Naive thymus-derived CD4-positive, alpha-beta T cell (primary cell): ENCODE data around the gene NRP1. TPM values are rescaled to one million over a fixed set of nuclear protein-coding genes. Genes with fewer than 3 reads are reported as not detected.

Experiments
- ATAC-seq: fragments of 150-1000 bp; cut with Tn5 transposase; 2 replicates; pipeline ENCODE4 v1.10.0; 2021; ENCODE audit warnings: mild to moderate bottlenecking, moderate library complexity
- CTCF ChIA-PET: fragments of 350-600 bp; sonication (Branson Sonifier 250); formaldehyde crosslinking; loops from one replicate; lab custom pipeline; 2021; ENCODE audit warnings: antibody characterized with exemption; lab: Charles Lee
- POLR2A ChIA-PET: fragments of 350-600 bp; sonication (Branson Sonifier 250); formaldehyde crosslinking; loops from one replicate; lab custom pipeline; 2021; ENCODE audit warnings: antibody characterized with exemption, inconsistent platforms; lab: Charles Lee
- DNase-seq, 9 donors: peaks; one replicate each; pipeline versions ENCODE4 v3.0.0 to v3.0.0-alpha.2; 2020 to 2022; ENCODE audit warnings: mixed read lengths in 1 of 9
- H3K27ac ChIP-seq: one replicate; pipeline ENCODE4 v1.7.0; 2013; ENCODE audit warnings: mild to moderate bottlenecking, low read depth, low read length, moderate library complexity
- H3K27me3 ChIP-seq, 2 donors: one replicate each; pipeline ENCODE4 v1.7.0; 2013; ENCODE audit warnings: low read length in 2 of 2, mild to moderate bottlenecking in 2 of 2, moderate library complexity in 2 of 2; ENCODE audit not compliant: control insufficient read depth in 2 of 2, insufficient read depth in 2 of 2
- H3K36me3 ChIP-seq, 3 experiments: 1 replicate in 2 of 3; 2 replicates in 1 of 3; pipeline ENCODE4 v1.7.0; 2013; ENCODE audit warnings: low read length in 3 of 3, mild to moderate bottlenecking in 3 of 3, moderate library complexity in 1 of 3; ENCODE audit not compliant: insufficient read depth in 3 of 3, control insufficient read depth in 2 of 3
- H3K4me1 ChIP-seq, 2 donors: one replicate each; pipeline ENCODE4 v1.7.0; 2013; ENCODE audit warnings: low read length in 2 of 2, mild to moderate bottlenecking in 2 of 2, moderate library complexity in 1 of 2; ENCODE audit not compliant: control insufficient read depth in 2 of 2, insufficient read depth in 2 of 2
- H3K4me3 ChIP-seq: 2 replicates; pipeline ENCODE4 v1.7.0; 2013; ENCODE audit warnings: mild to moderate bottlenecking, low read length
- H3K9me3 ChIP-seq, 3 experiments: 1 replicate in 2 of 3; 2 replicates in 1 of 3; pipeline ENCODE4 v1.7.0; 2013; ENCODE audit warnings: low read length in 3 of 3; ENCODE audit not compliant: control insufficient read depth in 2 of 3
- H3K27ac Mint-ChIP-seq, 9 donors: one replicate each; pipeline ENCODE4 v1.8.0; 2020 to 2022; ENCODE audit warnings: mixed read lengths in 9 of 9, mild to moderate bottlenecking in 8 of 9, moderate library complexity in 5 of 9, inconsistent platforms in 2 of 9
- H3K27me3 Mint-ChIP-seq, 5 donors: one replicate each; pipeline ENCODE4 v1.8.0; 2021 to 2022; ENCODE audit warnings: mixed read lengths in 5 of 5, mild to moderate bottlenecking in 1 of 5
- H3K36me3 Mint-ChIP-seq, 5 donors: one replicate each; pipeline ENCODE4 v1.8.0; 2020 to 2022; ENCODE audit warnings: mixed read lengths in 5 of 5, mild to moderate bottlenecking in 3 of 5, inconsistent platforms in 1 of 5
- H3K4me1 Mint-ChIP-seq, 7 donors: one replicate each; pipeline ENCODE4 v1.8.0; 2020 to 2022; ENCODE audit warnings: mixed read lengths in 7 of 7, mild to moderate bottlenecking in 3 of 7, inconsistent platforms in 1 of 7
- H3K4me3 Mint-ChIP-seq, 10 donors: one replicate each; pipeline ENCODE4 v1.8.0; 2020 to 2022; ENCODE audit warnings: mild to moderate bottlenecking in 10 of 10, mixed read lengths in 10 of 10, moderate library complexity in 6 of 10, inconsistent platforms in 2 of 10
- H3K9me3 Mint-ChIP-seq, 11 donors: one replicate each; pipeline ENCODE4 v1.8.0; 2020 to 2022; ENCODE audit warnings: mixed read lengths in 11 of 11, mild to moderate bottlenecking in 4 of 11, inconsistent platforms in 1 of 11, moderate library complexity in 1 of 11
- intact Hi-C, 2 donors: fragments of 100-400 bp; cut with micrococcal nuclease; formaldehyde crosslinking; loops; one replicate each; pipeline ENCODE4 v1.15.1; 2023
- polyA plus RNA-seq, 2 donors: library from polyadenylated mRNA; unstranded; fragments of 300-500 nt; fragmentation: Illumina TruSeq; gene quantifications; one replicate each; pipeline ENCODE4 v1.2.3, GENCODE V29; 2021
- total RNA-seq, 6 experiments: library from RNA in 5 of 6; stranded (reverse) in 5 of 6; gene quantifications; 1 replicate in 5 of 6; 2 replicates in 1 of 6; pipeline ENCODE4 v1.2.3 and lab custom pipeline; 2021 to 2026

NRP1 gene
- total and polyA plus RNA-seq, 7 experiments from 2014 or later: 0.72 to 4.6 (median 1.6) TPM; not detected in 2

DNA sequence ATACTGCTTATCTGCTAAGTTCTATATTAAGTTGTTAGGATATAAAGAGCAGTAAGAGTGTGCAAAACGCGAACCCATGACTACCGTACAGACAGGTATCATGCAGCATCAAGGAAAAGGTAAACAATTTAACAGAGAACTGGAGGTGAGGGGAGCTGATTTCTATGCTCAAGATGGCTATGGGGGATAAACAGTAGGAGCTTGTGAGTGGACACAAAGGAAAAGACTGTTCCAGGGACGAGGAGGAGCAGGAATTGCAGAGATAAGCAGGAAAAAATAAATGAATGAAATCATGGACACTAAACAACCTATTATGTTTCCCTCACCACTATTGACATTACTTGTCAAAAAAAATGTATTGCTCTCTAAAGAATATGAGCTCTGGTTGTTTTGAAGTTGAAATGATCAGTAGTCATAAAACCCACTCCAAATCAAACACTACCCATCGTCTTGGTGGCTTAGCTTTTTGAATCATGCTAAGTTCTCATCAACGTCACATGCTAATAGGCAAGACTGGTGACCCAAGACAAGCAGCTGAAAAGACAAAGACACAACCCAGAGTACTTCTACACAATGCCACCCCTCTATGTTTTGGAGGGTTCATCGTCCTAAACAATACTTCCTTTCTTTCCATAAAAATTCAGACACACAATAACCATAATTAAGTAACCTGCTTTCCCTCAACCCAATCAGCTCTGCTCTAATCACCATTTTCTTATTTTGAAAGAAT, 102.7 kb downstream of the NRP1 start:
- Mint-ChIP-seq H3K9me3 (no peaks in the 10 kb centered on the region), H3K27ac (peak overlapping the region in 1 of 9 donors; percentile 8), H3K4me1 (no peaks in the 10 kb centered on the region), H3K27me3 (peaks cover 0 to 28% (median 0%) of the 10 kb centered on the region in 5 donors), H3K4me3 (no peak overlapping the region), H3K36me3 (peaks cover 0 to 2% (median 0%) of the 10 kb centered on the region in 5 donors)
- DNase-seq (no peak), ATAC-seq (no peak)
- ChIA-PET CTCF (no interaction called here), POLR2A (no interaction called here)
- H3K4me3 ChIP-seq: no peak overlapping the region
- no peaks in the 10 kb centered on the region for H3K27me3 ChIP-seq
- H3K36me3 ChIP-seq: no peaks in the 10 kb centered on the region
- no peak overlapping the region for H3K27ac ChIP-seq
- no peaks in the 10 kb centered on the region for H3K9me3 ChIP-seq
- no peaks in the 10 kb centered on the region for H3K4me1 ChIP-seq
- intact Hi-C loops: no loop called here

DNA sequence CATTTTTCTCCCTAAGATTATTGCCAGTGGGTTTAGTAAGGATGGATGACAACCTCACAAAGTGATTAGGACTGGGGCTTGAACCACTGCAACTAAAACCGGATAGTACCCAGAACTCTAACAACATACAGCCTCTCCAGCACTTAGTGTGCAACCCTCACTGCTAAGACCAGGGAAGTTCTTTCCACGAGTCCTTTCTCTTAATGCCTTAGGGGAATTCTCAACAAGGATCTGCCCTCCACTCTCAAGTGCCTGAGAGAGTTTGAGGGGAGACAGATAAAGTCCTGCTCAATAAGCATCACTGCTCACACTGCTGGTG, 104.6 kb downstream of the NRP1 start:
- Mint-ChIP-seq H3K36me3 (peaks cover 0 to 2% (median 0%) of the 10 kb centered on the region in 5 donors), H3K4me1 (no peaks in the 10 kb centered on the region), H3K4me3 (no peak overlapping the region), H3K27ac (no peak overlapping the region), H3K27me3 (peaks cover 0 to 19% (median 1%) of the 10 kb centered on the region in 5 donors), H3K9me3 (no peaks in the 10 kb centered on the region)
- Histone ChIP-seq H3K27ac (no peak overlapping the region), H3K9me3 (no peaks in the 10 kb centered on the region), H3K36me3 (no peaks in the 10 kb centered on the region), H3K27me3 (no peaks in the 10 kb centered on the region), H3K4me3 (no peak overlapping the region), H3K4me1 (no peaks in the 10 kb centered on the region)
- ChIA-PET CTCF (no interaction called here), POLR2A (no interaction called here)
- ATAC-seq (no peak), DNase-seq (no peak)
- intact Hi-C loops: no loop called here

DNA sequence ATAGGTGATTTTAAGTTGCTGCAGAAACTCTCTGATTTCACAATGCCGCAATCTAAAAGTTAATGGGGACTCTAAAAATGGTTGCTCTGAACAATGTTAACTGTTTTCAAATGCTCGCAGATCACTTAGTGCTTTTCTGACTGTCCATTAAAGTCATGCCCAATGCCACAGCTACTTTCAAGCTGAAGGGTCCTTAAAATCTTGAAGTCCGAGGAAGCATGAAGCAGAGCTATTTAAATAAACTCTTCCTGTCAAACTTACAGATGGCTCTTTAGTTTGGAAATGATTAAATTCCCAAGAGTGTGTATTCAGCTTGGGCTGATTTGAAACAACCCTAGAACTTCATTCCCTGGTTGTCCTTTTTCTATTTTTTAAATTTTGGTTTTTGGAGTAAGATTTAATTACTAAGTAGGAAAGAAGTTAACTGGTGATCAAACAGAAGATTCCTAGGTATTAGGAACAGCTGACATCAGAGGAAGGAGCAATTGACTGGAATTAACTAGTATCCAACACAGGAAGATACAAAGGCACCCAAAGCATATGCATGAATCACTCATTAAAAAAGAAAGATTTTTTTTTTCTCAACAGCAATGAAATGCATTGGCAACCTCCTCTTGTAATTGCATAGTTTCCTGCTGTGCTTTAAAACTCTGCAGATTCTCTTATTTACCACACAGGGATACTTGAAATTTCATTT, 105.1 kb downstream of the NRP1 start:
- ChIA-PET POLR2A (interaction anchor here (0.7 kb wide), 1 partner anchor 73 kb away, joined by 3 read pairs; no protein-coding TSS in a partner anchor), CTCF (no interaction called here)
- peaks cover 0 to 14% (median 4%) of the 10 kb centered on the region in 5 donors for H3K27me3 Mint-ChIP-seq
- peaks cover 0 to 2% (median 0%) of the 10 kb centered on the region in 5 donors for H3K36me3 Mint-ChIP-seq
- H3K27ac Mint-ChIP-seq: no peak overlapping the region
- no peak overlapping the region for H3K4me3 Mint-ChIP-seq
- intact Hi-C loops: no loop called here
- DNase-seq (no peak), ATAC-seq (no peak)
- no peaks in the 10 kb centered on the region for H3K4me1 Mint-ChIP-seq
- H3K9me3 Mint-ChIP-seq: no peaks in the 10 kb centered on the region
- no peaks in the 10 kb centered on the region for H3K4me1 ChIP-seq
- no peaks in the 10 kb centered on the region for H3K9me3 ChIP-seq
- H3K36me3 ChIP-seq: no peaks in the 10 kb centered on the region
- no peaks in the 10 kb centered on the region for H3K27me3 ChIP-seq
- no peak overlapping the region for H3K4me3 ChIP-seq
- H3K27ac ChIP-seq: no peak overlapping the region

DNA sequence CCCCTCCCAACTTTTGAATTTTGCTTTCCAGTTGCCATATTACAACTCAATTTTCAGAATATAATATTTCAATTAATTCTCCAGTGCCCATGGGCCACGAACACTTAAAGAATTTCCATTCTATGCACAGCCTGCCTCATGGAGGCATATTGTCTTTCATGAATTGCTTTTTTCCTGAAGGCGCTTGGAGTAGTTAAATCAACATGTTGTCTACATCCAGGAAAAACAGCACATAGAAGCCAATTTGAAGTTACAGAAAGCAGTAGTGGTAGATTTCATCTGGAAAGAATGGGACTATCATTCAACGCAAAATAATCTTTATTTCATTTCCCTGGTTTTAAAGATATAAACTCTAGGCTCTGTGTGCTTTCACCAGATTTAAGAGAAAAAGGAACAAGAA, 106.0 kb downstream of the NRP1 start:
- Histone ChIP-seq H3K36me3 (no peaks in the 10 kb centered on the region), H3K4me1 (no peaks in the 10 kb centered on the region), H3K4me3 (no peak overlapping the region), H3K27ac (no peak overlapping the region), H3K9me3 (no peaks in the 10 kb centered on the region), H3K27me3 (no peaks in the 10 kb centered on the region)
- ChIA-PET POLR2A (no interaction called here), CTCF (no interaction called here)
- Mint-ChIP-seq H3K4me1 (no peaks in the 10 kb centered on the region), H3K27ac (no peak overlapping the region), H3K4me3 (no peak overlapping the region), H3K36me3 (peaks cover 0 to 2% (median 0%) of the 10 kb centered on the region in 5 donors), H3K27me3 (peaks cover 0 to 13% (median 4%) of the 10 kb centered on the region in 5 donors), H3K9me3 (no peaks in the 10 kb centered on the region)
- intact Hi-C loops: no loop called here
- no peak for ATAC-seq
- DNase-seq: no peak

DNA sequence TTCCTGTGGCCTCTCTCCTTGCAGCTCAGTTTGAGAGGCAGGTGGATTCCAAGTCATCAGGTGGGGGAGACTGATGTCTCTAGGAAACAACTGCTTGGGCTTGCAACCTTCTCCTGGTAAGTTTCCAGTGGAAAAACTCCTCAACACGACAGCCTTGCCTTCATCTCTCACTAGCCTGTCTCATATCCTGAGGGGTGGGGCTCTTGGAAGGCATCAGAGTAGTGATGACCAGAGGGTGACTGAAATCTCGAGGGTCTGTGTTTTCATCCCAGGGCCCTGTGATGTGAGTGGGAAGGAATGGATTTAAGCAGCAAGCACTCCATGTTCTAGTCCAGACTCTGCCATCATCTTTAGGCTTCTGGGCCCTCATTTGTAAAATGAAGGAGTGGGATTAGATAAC, 107.0 kb downstream of the NRP1 start:
- Histone ChIP-seq H3K4me1 (no peaks in the 10 kb centered on the region), H3K4me3 (no peak overlapping the region), H3K27me3 (no peaks in the 10 kb centered on the region), H3K9me3 (no peaks in the 10 kb centered on the region), H3K36me3 (no peaks in the 10 kb centered on the region), H3K27ac (no peak overlapping the region)
- DNase-seq (no peak), ATAC-seq (no peak)
- intact Hi-C loops: no loop called here
- ChIA-PET CTCF (no interaction called here), POLR2A (no interaction called here)
- no peak overlapping the region for H3K27ac Mint-ChIP-seq
- peaks cover 0 to 2% (median 0%) of the 10 kb centered on the region in 5 donors for H3K36me3 Mint-ChIP-seq
- no peaks in the 10 kb centered on the region for H3K4me1 Mint-ChIP-seq
- H3K4me3 Mint-ChIP-seq: no peak overlapping the region
- H3K27me3 Mint-ChIP-seq: peaks cover 0 to 13% (median 4%) of the 10 kb centered on the region in 5 donors
- H3K9me3 Mint-ChIP-seq: no peaks in the 10 kb centered on the region

DNA sequence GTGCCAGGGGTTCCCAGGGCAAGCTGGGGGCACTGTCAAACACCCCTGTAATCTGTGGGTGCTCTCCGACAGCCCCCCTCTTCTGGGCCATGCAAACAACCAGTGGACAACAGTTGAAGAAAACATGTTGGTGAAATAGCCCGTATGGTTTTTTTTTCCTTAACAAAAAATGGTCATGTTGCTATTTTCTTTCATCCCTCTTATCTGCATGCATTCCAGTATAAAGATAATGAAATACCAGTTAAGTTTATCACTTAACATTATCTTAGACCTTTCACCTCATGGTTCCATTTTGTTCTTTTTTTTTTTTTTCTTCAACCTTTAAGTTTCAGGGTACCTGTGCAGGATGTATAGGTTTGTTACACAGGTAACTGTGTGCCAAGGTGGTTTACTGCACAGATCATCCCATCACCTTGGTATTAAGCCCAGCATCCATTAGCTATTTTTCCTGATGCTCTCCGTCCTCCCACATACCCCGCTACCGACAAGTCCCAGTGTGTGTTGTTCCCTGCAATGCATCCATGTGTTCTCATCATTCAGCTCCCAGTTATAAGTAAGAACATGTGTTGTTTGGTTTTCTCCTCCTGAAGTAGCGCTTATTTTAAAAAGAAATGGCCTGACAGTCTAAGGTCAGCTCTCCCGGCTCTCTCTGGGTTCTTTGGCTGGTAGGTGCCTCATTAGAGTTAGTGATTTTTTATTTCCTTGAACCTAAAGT, 110.1 kb downstream of the NRP1 start:
- no peak overlapping the region for H3K27ac ChIP-seq
- Mint-ChIP-seq H3K27me3 (peaks cover 0 to 5% (median 4%) of the 10 kb centered on the region in 5 donors), H3K9me3 (peaks cover 0 to 4% (median 0%) of the 10 kb centered on the region in 11 donors), H3K4me1 (no peaks in the 10 kb centered on the region), H3K4me3 (no peak overlapping the region), H3K36me3 (no peaks in the 10 kb centered on the region), H3K27ac (no peak overlapping the region)
- POLR2A ChIA-PET: interaction anchor here (0.5 to 0.6 kb wide), 2 partner anchors 63 to 71 kb away, joined by 3 read pairs; no protein-coding TSS in a partner anchor
- ATAC-seq (no peak), DNase-seq (no peak)
- no peaks in the 10 kb centered on the region for H3K36me3 ChIP-seq
- no peaks in the 10 kb centered on the region for H3K27me3 ChIP-seq
- no peaks in the 10 kb centered on the region for H3K9me3 ChIP-seq
- CTCF ChIA-PET: interaction anchor here (0.6 kb wide), 1 partner anchor 912 kb away, joined by 3 read pairs; no protein-coding TSS in a partner anchor
- H3K4me1 ChIP-seq: no peaks in the 10 kb centered on the region
- intact Hi-C loops: no loop called here
- no peak overlapping the region for H3K4me3 ChIP-seq
